SK-N-SH treated with all-trans-retinoic acid at 6 μM for 48 hours (cell line): Measurements from ENCODE around the gene PRKCB.

Source experiments
- BACH2 ChIP-seq: fragments of 250-450 bp; sonication (Bioruptor Pico); IDR thresholded peaks from 2 replicates; pipeline ENCODE4 v1.9.0; 2021; ENCODE audit warnings: mild to moderate bottlenecking, borderline replicate concordance
- GLIS3 ChIP-seq: fragments of 250-450 bp; sonication (Bioruptor Pico); IDR thresholded peaks from 2 replicates; pipeline ENCODE4 v1.5.0; 2020; ENCODE audit warnings: mild to moderate bottlenecking, moderate library complexity
- ISL1 ChIP-seq: fragments of 250-450 bp; sonication (Bioruptor Pico); IDR thresholded peaks from 2 replicates; pipeline ENCODE4 v2.1.2; 2022; ENCODE audit warnings: mild to moderate bottlenecking, moderate library complexity
- OSR1 ChIP-seq: fragments of 250-450 bp; sonication (Bioruptor Pico); IDR thresholded peaks from 2 replicates; pipeline ENCODE4 v1.8.0; 2022; ENCODE audit warnings: moderate library complexity, mild to moderate bottlenecking, inconsistent platforms
- PATZ1 ChIP-seq: fragments of 250-450 bp; sonication (Bioruptor Pico); IDR thresholded peaks from 2 replicates; pipeline ENCODE4 v1.8.0; 2020; ENCODE audit warnings: mild to moderate bottlenecking, moderate library complexity, borderline replicate concordance
- PPARA ChIP-seq: fragments of 250-450 bp; sonication (Bioruptor Pico); IDR thresholded peaks from 2 replicates; pipeline ENCODE4 v1.5.0; 2020; ENCODE audit warnings: mild to moderate bottlenecking, borderline replicate concordance
- RARB ChIP-seq: fragments of 250-450 bp; sonication (Bioruptor Pico); IDR thresholded peaks from 2 replicates; pipeline ENCODE4 v1.8.0; 2021; ENCODE audit warnings: mild to moderate bottlenecking, moderate library complexity
- SNAI2 ChIP-seq: fragments of 250-450 bp; sonication (Bioruptor Pico); IDR thresholded peaks from 2 replicates; pipeline ENCODE4 v1.5.0; 2020; ENCODE audit warnings: mild to moderate bottlenecking, moderate library complexity
- TCF4 ChIP-seq: fragments of 250-450 bp; sonication (Bioruptor Pico); IDR thresholded peaks from 2 replicates; pipeline ENCODE4 v1.8.0; 2021; ENCODE audit warnings: mild to moderate bottlenecking, moderate library complexity, borderline replicate concordance
- ZFP30 ChIP-seq: fragments of 450-650 bp; formaldehyde crosslinking; IDR thresholded peaks from 2 replicates; pipeline ENCODE4 v1.5.0; 2022; ENCODE audit warnings: mild to moderate bottlenecking, moderate library complexity
- ZNF8 ChIP-seq: fragments of 450-650 bp; formaldehyde crosslinking; IDR thresholded peaks from 2 replicates; pipeline ENCODE4 v1.5.0; 2020; ENCODE audit warnings: mild to moderate bottlenecking, moderate library complexity
- TF ChIP-seq, protein P1 (sequence below): fragments of 250-450 bp; sonication (Bioruptor Pico); IDR thresholded peaks from 2 replicates; pipeline ENCODE4 v1.5.1; 2020; ENCODE audit warnings: low read depth, mild to moderate bottlenecking, moderate library complexity

- TF ChIP-seq RARB (CRISPR knock-in tag) (no peak), PPARA (no peak), GLIS3 (CRISPR knock-in tag) (no peak), TCF4 (CRISPR knock-in tag) (no peak), OSR1 (no peak), PATZ1 (no peak), ZFP30 (CRISPR knock-in tag) (no peak), ISL1 (CRISPR knock-in tag) (no peak), BACH2 (CRISPR knock-in tag) (no peak), ZNF8 (CRISPR knock-in tag) (no peak), SNAI2 (no peak)
- TF ChIP-seq, protein P1, sequence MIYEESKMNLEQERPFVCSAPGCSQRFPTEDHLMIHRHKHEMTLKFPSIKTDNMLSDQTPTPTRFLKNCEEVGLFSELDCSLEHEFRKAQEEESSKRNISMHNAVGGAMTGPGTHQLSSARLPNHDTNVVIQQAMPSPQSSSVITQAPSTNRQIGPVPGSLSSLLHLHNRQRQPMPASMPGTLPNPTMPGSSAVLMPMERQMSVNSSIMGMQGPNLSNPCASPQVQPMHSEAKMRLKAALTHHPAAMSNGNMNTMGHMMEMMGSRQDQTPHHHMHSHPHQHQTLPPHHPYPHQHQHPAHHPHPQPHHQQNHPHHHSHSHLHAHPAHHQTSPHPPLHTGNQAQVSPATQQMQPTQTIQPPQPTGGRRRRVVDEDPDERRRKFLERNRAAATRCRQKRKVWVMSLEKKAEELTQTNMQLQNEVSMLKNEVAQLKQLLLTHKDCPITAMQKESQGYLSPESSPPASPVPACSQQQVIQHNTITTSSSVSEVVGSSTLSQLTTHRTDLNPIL (CRISPR knock-in tag), result no peak
Measured at GRCh38 chr16:23835390-23836077, at the start of gene PRKCB.
